K562 (cell line): Measurements from ENCODE around the gene SLC7A10. TPM values are rescaled to one million over a fixed set of nuclear protein-coding genes. Genes with fewer than 3 reads are reported as not detected.
A peak's percentile ranks its signal among the peaks of the same experiment; 100 is the strongest.

Experiments used
- CBFA2T3 ChIP-seq: fragments of 450-650 bp; IDR thresholded peaks from 2 replicates; pipeline ENCODE4 v1.6.1; 2017
- CTBP1 ChIP-seq: fragments of 450-650 bp; IDR thresholded peaks from 2 replicates; pipeline ENCODE4 v1.6.1; 2016; ENCODE audit warnings: borderline replicate concordance
- CXXC5 ChIP-seq: fragments of 250-450 bp; sonication (Bioruptor Pico); IDR thresholded peaks from 2 replicates; pipeline ENCODE4 v1.8.0; 2022; ENCODE audit warnings: inconsistent platforms, mild to moderate bottlenecking, moderate library complexity
- ESRRA ChIP-seq: fragments of 450-650 bp; IDR thresholded peaks from 2 replicates; pipeline ENCODE4 v1.6.1; 2014; ENCODE audit warnings: low read depth, mild to moderate bottlenecking, moderate library complexity, borderline replicate concordance
- HNRNPK ChIP-seq: fragments of 200-400 bp; formaldehyde crosslinking; IDR thresholded peaks from one replicate; pipeline ENCODE4 v1.6.1; 2018; ENCODE audit warnings: mild to moderate bottlenecking, low read depth, low read length; ENCODE audit not compliant: poor library complexity, severe bottlenecking
- KLF13 ChIP-seq: fragments of 450-650 bp; IDR thresholded peaks from 2 replicates; pipeline ENCODE4 v1.6.1; 2016; ENCODE audit warnings: missing genetic modification characterization, low read depth, mild to moderate bottlenecking, missing compliant biosample characterization, moderate library complexity, borderline replicate concordance
- MXI1 ChIP-seq: IDR thresholded peaks from 2 replicates; pipeline ENCODE4 v1.6.1; 2011; ENCODE audit warnings: low read depth, mild to moderate bottlenecking, improper control_type of control experiment, low read length
- POLR2A ChIP-seq: fragments of 450-650 bp; conservative IDR thresholded peaks from 2 replicates; pipeline ENCODE4 v1.6.1; 2016
- POLR2AphosphoS5 ChIP-seq: IDR thresholded peaks from 2 replicates; pipeline ENCODE4 v1.6.1; 2011; ENCODE audit warnings: mild to moderate bottlenecking, low read depth, low read length, moderate library complexity; ENCODE audit not compliant: control insufficient read depth, insufficient read depth
- RB1 ChIP-seq: fragments of 450-650 bp; IDR thresholded peaks from 2 replicates; pipeline ENCODE4 v1.6.1; 2017; ENCODE audit warnings: low read depth, mild to moderate bottlenecking
- RBFOX2 ChIP-seq: fragments of 200-400 bp; formaldehyde crosslinking; IDR thresholded peaks from 2 replicates; pipeline ENCODE4 v1.6.1; 2017; ENCODE audit warnings: low read depth, mild to moderate bottlenecking, low read length, moderate library complexity
- RCOR1 ChIP-seq, 2 experiments: IDR thresholded peaks; 2 replicates each; pipeline ENCODE4 v1.6.1; 2012; ENCODE audit warnings: low read depth in 2 of 2, low read length in 2 of 2, borderline replicate concordance in 1 of 2, improper control_type of control experiment in 1 of 2
- SMAD1 ChIP-seq: fragments of 150-350 bp; IDR thresholded peaks from 2 replicates; pipeline ENCODE4 v1.6.1; 2014; ENCODE audit warnings: low read length, low read depth; ENCODE audit not compliant: partially characterized antibody
- SREBF2 ChIP-seq: sonication (generic); formaldehyde crosslinking; IDR thresholded peaks from 2 replicates; pipeline ENCODE4 v1.4.0; 2020; ENCODE audit warnings: mild to moderate bottlenecking, missing genetic modification reagents
- U2AF1 ChIP-seq: fragments of 200-400 bp; formaldehyde crosslinking; optimal IDR thresholded peaks from 2 replicates; pipeline ENCODE3; 2017; ENCODE audit warnings: mild to moderate bottlenecking, low read depth, low read length, moderate library complexity
- ZBTB34 ChIP-seq: fragments of 250-450 bp; sonication (Bioruptor Pico); IDR thresholded peaks from 2 replicates; pipeline ENCODE4 v1.8.0; 2021; ENCODE audit warnings: mild to moderate bottlenecking, moderate library complexity
- ZNF354B ChIP-seq: fragments of 250-450 bp; sonication (Bioruptor Pico); IDR thresholded peaks from 2 replicates; pipeline ENCODE4 v1.4.0; 2020
- polyA plus RNA-seq, 8 experiments: library from polyadenylated mRNA; depleted of rRNA in 4 of 8; stranded (reverse) in 5 of 8; unstranded in 3 of 8; fragments of >200 nt; fragmentation: Nextera tagmentation in 2 of 8; fragmentation: Illumina TruSeq in 1 of 8; extraction: Ambion mirVana in 2 of 8; extraction: Trizol in 1 of 8; gene quantifications; 2 replicates each; pipeline versions ENCODE4 v1.2.1 to v1.2.3, GENCODE V29; 2011 to 2014; ENCODE audit warnings: inconsistent platforms in 1 of 8, missing spikeins in 1 of 8
- total RNA-seq, 7 experiments: library from RNA; depleted of rRNA in 6 of 7; stranded (reverse); fragments of >200 nt in 6 of 7; fragmentation: Illumina TruSeq in 2 of 7; extraction: Trizol in 2 of 7; gene quantifications; 2 replicates each; pipeline versions ENCODE4 v1.2.1 to v1.2.3, GENCODE V29; 2011 to 2021; ENCODE audit warnings: low replicate concordance in 1 of 7
- TF ChIP-seq, protein P1 (sequence below): IDR thresholded peaks from 2 replicates; pipeline ENCODE4 v1.6.1; 2016; ENCODE audit warnings: missing genetic modification characterization, missing compliant biosample characterization
- TF ChIP-seq, protein P2 (sequence below): IDR thresholded peaks from 3 replicates; pipeline ENCODE4 v1.6.1; 2011; ENCODE audit warnings: borderline replicate concordance, mild to moderate bottlenecking, moderate library complexity; ENCODE audit not compliant: insufficient read length; ENCODE audit errors: extremely low read depth
- TF ChIP-seq, protein P3 (sequence below), 3 experiments: IDR thresholded peaks in 2 of 3; conservative IDR thresholded peaks in 1 of 3; 2 replicates each; pipeline ENCODE4 v1.5.1; 2011 to 2012; ENCODE audit warnings: low read length in 3 of 3, mild to moderate bottlenecking in 3 of 3, control low read depth in 2 of 3, improper control_type of control experiment in 1 of 3, inconsistent platforms in 1 of 3, low read depth in 1 of 3, mixed read lengths in 1 of 3, moderate library complexity in 1 of 3; ENCODE audit not compliant: insufficient read depth in 2 of 3

The SLC7A10 gene
- total and polyA plus RNA-seq, 9 of the 15 experiments (the other 6 are each of a cell fraction or from before 2014, with no cell fraction given), result 0.07 TPM; not detected in 8

DNA sequence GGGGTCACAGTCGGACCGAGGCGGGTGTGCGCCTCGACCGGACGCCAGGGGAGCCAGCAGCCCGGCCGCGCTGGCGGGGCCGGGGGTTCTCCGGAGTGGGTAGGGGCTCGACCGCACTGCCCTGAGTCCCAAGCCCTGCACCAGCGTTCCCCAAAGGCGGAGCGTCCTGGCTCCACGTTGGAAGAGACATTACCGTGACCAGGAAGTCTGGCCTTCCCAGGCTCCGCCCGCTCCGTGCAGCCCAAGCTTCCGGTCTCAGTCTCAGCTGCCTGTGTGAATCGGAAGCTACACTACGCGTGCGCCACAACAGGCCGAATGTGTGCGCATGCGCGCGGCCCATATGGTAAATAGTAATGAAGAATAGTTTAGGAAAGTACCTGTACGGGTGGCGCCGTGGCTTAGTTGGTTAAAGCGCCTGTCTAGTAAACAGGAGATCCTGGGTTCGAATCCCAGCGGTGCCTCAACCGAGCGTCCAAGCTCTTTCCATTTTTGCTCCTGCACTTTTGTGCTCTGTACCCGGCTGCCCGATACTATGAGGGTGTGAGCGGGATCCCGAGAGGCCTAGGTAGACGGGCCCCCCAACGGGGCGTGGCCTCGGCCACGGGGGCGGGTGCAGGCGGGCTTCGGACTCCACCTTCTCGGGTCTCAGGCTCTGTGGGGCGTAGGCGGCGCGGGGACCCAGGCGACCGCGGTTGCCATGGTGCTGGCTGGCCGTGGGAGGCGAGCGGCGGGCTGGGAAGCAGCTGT lies 48.8 kb downstream of the SLC7A10 start (continued):
- peak; percentile 79 for TF ChIP-seq U2AF1
- no peak for TF ChIP-seq CBFA2T3
- peak; percentile 5; the same call in 1 of the 2 replicates for TF ChIP-seq CXXC5 (CRISPR knock-in tag)
- TF ChIP-seq ZNF354B, result no peak
- TF ChIP-seq ZBTB34 (CRISPR knock-in tag), result no peak
- peak; percentile 96 for TF ChIP-seq POLR2A
- no peak for TF ChIP-seq SMAD1
- TF ChIP-seq MXI1, result peak; percentile 73; the same call in 1 of the 2 replicates
- TF ChIP-seq RB1, result peak; percentile 29
- TF ChIP-seq, protein P1, sequence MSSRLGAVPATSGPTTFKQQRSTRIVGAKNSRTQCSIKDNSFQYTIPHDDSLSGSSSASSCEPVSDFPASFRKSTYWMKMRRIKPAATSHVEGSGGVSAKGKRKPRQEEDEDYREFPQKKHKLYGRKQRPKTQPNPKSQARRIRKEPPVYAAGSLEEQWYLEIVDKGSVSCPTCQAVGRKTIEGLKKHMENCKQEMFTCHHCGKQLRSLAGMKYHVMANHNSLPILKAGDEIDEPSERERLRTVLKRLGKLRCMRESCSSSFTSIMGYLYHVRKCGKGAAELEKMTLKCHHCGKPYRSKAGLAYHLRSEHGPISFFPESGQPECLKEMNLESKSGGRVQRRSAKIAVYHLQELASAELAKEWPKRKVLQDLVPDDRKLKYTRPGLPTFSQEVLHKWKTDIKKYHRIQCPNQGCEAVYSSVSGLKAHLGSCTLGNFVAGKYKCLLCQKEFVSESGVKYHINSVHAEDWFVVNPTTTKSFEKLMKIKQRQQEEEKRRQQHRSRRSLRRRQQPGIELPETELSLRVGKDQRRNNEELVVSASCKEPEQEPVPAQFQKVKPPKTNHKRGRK (tag), result no peak
- peak; percentile 75; the same call in 1 of the 2 replicates for TF ChIP-seq POLR2AphosphoS5
- peak; percentile 90 for TF ChIP-seq HNRNPK
- TF ChIP-seq RBFOX2, result peak; percentile 95
- peak; percentile 23; the same call in 1 of the 2 replicates for TF ChIP-seq KLF13
- TF ChIP-seq ESRRA, result 0 out of 2 replicates have a peak, but pooled peaks have one; percentile 14
- TF ChIP-seq, protein P2, sequence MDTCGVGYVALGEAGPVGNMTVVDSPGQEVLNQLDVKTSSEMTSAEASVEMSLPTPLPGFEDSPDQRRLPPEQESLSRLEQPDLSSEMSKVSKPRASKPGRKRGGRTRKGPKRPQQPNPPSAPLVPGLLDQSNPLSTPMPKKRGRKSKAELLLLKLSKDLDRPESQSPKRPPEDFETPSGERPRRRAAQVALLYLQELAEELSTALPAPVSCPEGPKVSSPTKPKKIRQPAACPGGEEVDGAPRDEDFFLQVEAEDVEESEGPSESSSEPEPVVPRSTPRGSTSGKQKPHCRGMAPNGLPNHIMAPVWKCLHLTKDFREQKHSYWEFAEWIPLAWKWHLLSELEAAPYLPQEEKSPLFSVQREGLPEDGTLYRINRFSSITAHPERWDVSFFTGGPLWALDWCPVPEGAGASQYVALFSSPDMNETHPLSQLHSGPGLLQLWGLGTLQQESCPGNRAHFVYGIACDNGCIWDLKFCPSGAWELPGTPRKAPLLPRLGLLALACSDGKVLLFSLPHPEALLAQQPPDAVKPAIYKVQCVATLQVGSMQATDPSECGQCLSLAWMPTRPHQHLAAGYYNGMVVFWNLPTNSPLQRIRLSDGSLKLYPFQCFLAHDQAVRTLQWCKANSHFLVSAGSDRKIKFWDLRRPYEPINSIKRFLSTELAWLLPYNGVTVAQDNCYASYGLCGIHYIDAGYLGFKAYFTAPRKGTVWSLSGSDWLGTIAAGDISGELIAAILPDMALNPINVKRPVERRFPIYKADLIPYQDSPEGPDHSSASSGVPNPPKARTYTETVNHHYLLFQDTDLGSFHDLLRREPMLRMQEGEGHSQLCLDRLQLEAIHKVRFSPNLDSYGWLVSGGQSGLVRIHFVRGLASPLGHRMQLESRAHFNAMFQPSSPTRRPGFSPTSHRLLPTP, result peak; percentile 88
- peak; percentile 77; the same call in 1 of the 2 replicates for TF ChIP-seq CTBP1
- TF ChIP-seq, protein P3, sequence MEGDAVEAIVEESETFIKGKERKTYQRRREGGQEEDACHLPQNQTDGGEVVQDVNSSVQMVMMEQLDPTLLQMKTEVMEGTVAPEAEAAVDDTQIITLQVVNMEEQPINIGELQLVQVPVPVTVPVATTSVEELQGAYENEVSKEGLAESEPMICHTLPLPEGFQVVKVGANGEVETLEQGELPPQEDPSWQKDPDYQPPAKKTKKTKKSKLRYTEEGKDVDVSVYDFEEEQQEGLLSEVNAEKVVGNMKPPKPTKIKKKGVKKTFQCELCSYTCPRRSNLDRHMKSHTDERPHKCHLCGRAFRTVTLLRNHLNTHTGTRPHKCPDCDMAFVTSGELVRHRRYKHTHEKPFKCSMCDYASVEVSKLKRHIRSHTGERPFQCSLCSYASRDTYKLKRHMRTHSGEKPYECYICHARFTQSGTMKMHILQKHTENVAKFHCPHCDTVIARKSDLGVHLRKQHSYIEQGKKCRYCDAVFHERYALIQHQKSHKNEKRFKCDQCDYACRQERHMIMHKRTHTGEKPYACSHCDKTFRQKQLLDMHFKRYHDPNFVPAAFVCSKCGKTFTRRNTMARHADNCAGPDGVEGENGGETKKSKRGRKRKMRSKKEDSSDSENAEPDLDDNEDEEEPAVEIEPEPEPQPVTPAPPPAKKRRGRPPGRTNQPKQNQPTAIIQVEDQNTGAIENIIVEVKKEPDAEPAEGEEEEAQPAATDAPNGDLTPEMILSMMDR (IDR thresholded peaks at IDR 0.05 in 2 of 3, conservative IDR thresholded peaks at IDR 0.05 in 1 of 3; ENCODE audit: insufficient read depth in 2 of 3, low read depth in 1 of 3, low read length in 3 of 3), result peak in 2 of 3 experiments; percentile 36 to 46; a peak in 3 of 6 replicates
- TF ChIP-seq SREBF2 (CRISPR knock-in tag), result no peak
- no peak; a peak in 1 of 4 replicates for TF ChIP-seq RCOR1 (IDR thresholded peaks at IDR 0.05; ENCODE audit: borderline replicate concordance in 1 of 2, low read depth in 2 of 2, low read length in 2 of 2)
